ENCODE measurements around the gene TBCK. TPM values are rescaled to one million over a fixed set of nuclear protein-coding genes. Genes with fewer than 3 reads are reported as not detected.
A peak's percentile ranks its signal among the peaks of the same experiment; 100 is the strongest.

TBCK gene
- polyA plus RNA-seq, 3 donors: 54.4 to 70.3 (median 63.6) TPM

- DNase-seq: no peak
These were observed 267.6 kb downstream of the TBCK start for GRCh38 chr4:106048250-106048971.

- no peak for DNase-seq
These were observed 269.9 kb downstream of the TBCK start for GRCh38 chr4:106046083-106046482.

- no peak for DNase-seq
These were observed 274.6 kb downstream of the TBCK start for GRCh38 chr4:106041294-106042002.

GRCh38 chr4:106039796-106040195 lies 276.2 kb downstream of the TBCK start:
- DNase-seq: no peak

GRCh38 chr4:106038908-106039307 lies 277.1 kb downstream of the TBCK start:
- no peak for DNase-seq

GRCh38 chr4:106038012-106038411 lies 278.0 kb downstream of the TBCK start:
- no peak for DNase-seq

GRCh38 chr4:106036848-106037247 lies 279.2 kb downstream of the TBCK start:
- no peak for DNase-seq

- DNase-seq: no peak
These were observed 279.7 kb downstream of the TBCK start for GRCh38 chr4:106036334-106036733.

- no peak for DNase-seq
These were observed 280.8 kb downstream of the TBCK start for GRCh38 chr4:106035204-106035603.

- DNase-seq: no peak
These were observed 281.3 kb downstream of the TBCK start for GRCh38 chr4:106034751-106035150.

GRCh38 chr4:106034220-106034619 lies 281.8 kb downstream of the TBCK start:
- DNase-seq: no peak

- no peak for DNase-seq
These were observed 282.5 kb downstream of the TBCK start for GRCh38 chr4:106033469-106033868.

GRCh38 chr4:106032851-106033286 lies 283.1 kb downstream of the TBCK start:
- DNase-seq: no peak

GRCh38 chr4:106022454-106022853 lies 293.6 kb downstream of the TBCK start:
- DNase-seq: no peak

GRCh38 chr4:106021737-106022410 lies 294.1 kb downstream of the TBCK start:
- no peak for DNase-seq

- no peak for DNase-seq
These were observed 296.2 kb downstream of the TBCK start for GRCh38 chr4:106019771-106020170.

- no peak for DNase-seq
These were observed 298.0 kb downstream of the TBCK start for GRCh38 chr4:106017975-106018374.

- no peak for DNase-seq
These were observed 304.6 kb downstream of the TBCK start for GRCh38 chr4:106011387-106011786.

GRCh38 chr4:106010761-106011160 lies 305.2 kb downstream of the TBCK start:
- DNase-seq: no peak

- DNase-seq: no peak
These were observed 313.0 kb downstream of the TBCK start for GRCh38 chr4:106002994-106003393.

GRCh38 chr4:105998171-105999063 lies 317.6 kb downstream of the TBCK start:
- peak; percentile 53 for DNase-seq

- no peak for DNase-seq
These were observed 319.2 kb downstream of the TBCK start for GRCh38 chr4:105996845-105997244.

Data from renal pelvis (tissue), 4 donors.